Smooth muscle cell (in vitro differentiated cells): ENCODE measurements around the gene PRKCE. TPM values are rescaled to one million over a fixed set of nuclear protein-coding genes. Genes with fewer than 3 reads are reported as not detected.

Experiments used
- DNase-seq: peaks from one replicate; lab custom pipeline; 2025; ENCODE audit not compliant: unreplicated experiment; lab: John Stamatoyannopoulos, UW
- H2AFZ ChIP-seq: fragments of 200-600 bp; sonication (generic); 2 replicates; pipeline ENCODE4 v1.6.0; 2016; ENCODE audit warnings: antibody characterized with exemption, low read depth, mild to moderate bottlenecking
- H3F3A ChIP-seq: fragments of 200-600 bp; sonication (generic); 2 replicates; pipeline ENCODE4 v1.6.0; 2017; ENCODE audit warnings: antibody characterized with exemption, low read depth
- H3K27ac ChIP-seq: fragments of 200-600 bp; sonication (generic); 2 replicates; pipeline ENCODE4 v1.5.1; 2016; ENCODE audit warnings: low read depth, mild to moderate bottlenecking
- H3K27me3 ChIP-seq: fragments of 200-600 bp; sonication (generic); 2 replicates; pipeline ENCODE4 v1.6.1; 2016; ENCODE audit warnings: low read depth, mild to moderate bottlenecking
- H3K36me3 ChIP-seq: fragments of 200-600 bp; sonication (generic); 2 replicates; pipeline ENCODE4 v1.5.1; 2016; ENCODE audit warnings: low read depth
- H3K4me1 ChIP-seq: fragments of 200-600 bp; sonication (generic); 2 replicates; pipeline ENCODE4 v1.5.1; 2016; ENCODE audit warnings: low read depth
- H3K4me2 ChIP-seq: fragments of 200-600 bp; sonication (generic); 2 replicates; pipeline ENCODE4 v1.6.0; 2016; ENCODE audit warnings: mild to moderate bottlenecking
- H3K4me3 ChIP-seq: fragments of 200-600 bp; sonication (generic); 2 replicates; pipeline ENCODE4 v1.5.1; 2016; ENCODE audit warnings: mild to moderate bottlenecking
- H3K79me2 ChIP-seq: fragments of 200-600 bp; sonication (generic); 2 replicates; pipeline ENCODE4 v1.6.0; 2016; ENCODE audit warnings: low read depth, mild to moderate bottlenecking
- H3K9ac ChIP-seq: fragments of 200-600 bp; sonication (generic); 2 replicates; pipeline ENCODE4 v1.6.0; 2016; ENCODE audit warnings: low read depth
- H3K9me3 ChIP-seq: fragments of 200-600 bp; sonication (generic); replicated peaks from 2 replicates; pipeline ENCODE4 v1.5.1; 2016; ENCODE audit warnings: low read depth
- H4K20me1 ChIP-seq: fragments of 200-600 bp; sonication (generic); 2 replicates; pipeline ENCODE4 v1.6.0; 2016; ENCODE audit warnings: low read depth
- WGBS: methylation state at CpG from one replicate; pipeline ENCODE4 v1.1.7; 2016; ENCODE audit warnings: low lambda C conversion rate; 5-methylcytosine and 5-hydroxymethylcytosine counted together
- polyA plus RNA-seq: library from polyadenylated mRNA; unstranded; fragments of >200 nt; fragmentation: Nextera tagmentation; extraction: Ambion mirVana; gene quantifications from 2 replicates; pipeline ENCODE4 v1.2.1, GENCODE V29; 2016
- total RNA-seq: library from RNA; depleted of rRNA; stranded (reverse); fragments of >200 nt; gene quantifications from 2 replicates; pipeline ENCODE4 v1.2.3, GENCODE V29; 2014
- TF ChIP-seq, protein P1 (sequence below): fragments of 200-600 bp; sonication (generic); IDR thresholded peaks from 2 replicates; pipeline ENCODE4 v1.5.1; 2017; ENCODE audit warnings: borderline replicate concordance, mild to moderate bottlenecking, antibody characterized with exemption; ENCODE audit not compliant: insufficient read depth, poor library complexity, severe bottlenecking

Gene PRKCE
- total and polyA plus RNA-seq, 2 experiments from 2014 or later = 20.6 to 29.1 TPM

DNA sequence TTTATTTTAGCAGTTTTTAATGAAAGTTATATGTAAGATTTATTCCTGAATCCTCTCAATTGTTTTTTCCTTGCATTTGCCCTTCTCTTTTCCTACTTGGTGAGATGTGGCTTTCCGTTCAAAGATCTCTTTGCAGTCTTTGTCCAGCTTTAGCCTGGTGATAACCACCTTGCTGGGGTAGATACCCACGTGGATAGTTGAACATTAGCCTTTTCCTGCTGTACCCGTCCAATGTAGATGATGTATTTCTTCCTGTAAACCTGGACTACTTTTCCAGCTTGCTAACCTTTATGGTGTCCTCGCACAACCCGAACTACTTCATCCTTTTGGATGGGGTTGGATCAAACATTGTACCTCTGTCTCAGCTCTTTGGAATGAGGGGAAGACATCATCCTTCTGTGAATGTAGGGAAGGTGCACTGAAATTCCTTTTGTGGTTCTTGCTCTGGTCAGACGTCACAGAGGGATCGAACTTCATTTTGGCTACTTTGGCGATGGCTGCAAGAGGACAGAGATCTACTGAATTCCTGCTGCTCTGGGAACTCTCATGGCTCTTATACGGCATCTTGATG, 352.5 kb downstream of the PRKCE start:
- DNase-seq = no peak
- Histone ChIP-seq H2AFZ (no peak overlapping the region), H4K20me1 (no peaks in the 10 kb centered on the region), H3K36me3 (peaks cover 2% of the 10 kb centered on the region), H3K27me3 (no peaks in the 10 kb centered on the region), H3K4me1 (no peaks in the 10 kb centered on the region), H3K4me2 (no peak overlapping the region), H3K9ac (no peak overlapping the region), H3F3A (peaks cover 4% of the 10 kb centered on the region), H3K27ac (no peak overlapping the region), H3K4me3 (no peak overlapping the region), H3K9me3 (no peaks in the 10 kb centered on the region), H3K79me2 (no peaks in the 10 kb centered on the region)
- 95% methylated on average over 9 of the region's 9 CpGs for WGBS
- TF ChIP-seq, protein P1, sequence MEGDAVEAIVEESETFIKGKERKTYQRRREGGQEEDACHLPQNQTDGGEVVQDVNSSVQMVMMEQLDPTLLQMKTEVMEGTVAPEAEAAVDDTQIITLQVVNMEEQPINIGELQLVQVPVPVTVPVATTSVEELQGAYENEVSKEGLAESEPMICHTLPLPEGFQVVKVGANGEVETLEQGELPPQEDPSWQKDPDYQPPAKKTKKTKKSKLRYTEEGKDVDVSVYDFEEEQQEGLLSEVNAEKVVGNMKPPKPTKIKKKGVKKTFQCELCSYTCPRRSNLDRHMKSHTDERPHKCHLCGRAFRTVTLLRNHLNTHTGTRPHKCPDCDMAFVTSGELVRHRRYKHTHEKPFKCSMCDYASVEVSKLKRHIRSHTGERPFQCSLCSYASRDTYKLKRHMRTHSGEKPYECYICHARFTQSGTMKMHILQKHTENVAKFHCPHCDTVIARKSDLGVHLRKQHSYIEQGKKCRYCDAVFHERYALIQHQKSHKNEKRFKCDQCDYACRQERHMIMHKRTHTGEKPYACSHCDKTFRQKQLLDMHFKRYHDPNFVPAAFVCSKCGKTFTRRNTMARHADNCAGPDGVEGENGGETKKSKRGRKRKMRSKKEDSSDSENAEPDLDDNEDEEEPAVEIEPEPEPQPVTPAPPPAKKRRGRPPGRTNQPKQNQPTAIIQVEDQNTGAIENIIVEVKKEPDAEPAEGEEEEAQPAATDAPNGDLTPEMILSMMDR = no peak

DNA sequence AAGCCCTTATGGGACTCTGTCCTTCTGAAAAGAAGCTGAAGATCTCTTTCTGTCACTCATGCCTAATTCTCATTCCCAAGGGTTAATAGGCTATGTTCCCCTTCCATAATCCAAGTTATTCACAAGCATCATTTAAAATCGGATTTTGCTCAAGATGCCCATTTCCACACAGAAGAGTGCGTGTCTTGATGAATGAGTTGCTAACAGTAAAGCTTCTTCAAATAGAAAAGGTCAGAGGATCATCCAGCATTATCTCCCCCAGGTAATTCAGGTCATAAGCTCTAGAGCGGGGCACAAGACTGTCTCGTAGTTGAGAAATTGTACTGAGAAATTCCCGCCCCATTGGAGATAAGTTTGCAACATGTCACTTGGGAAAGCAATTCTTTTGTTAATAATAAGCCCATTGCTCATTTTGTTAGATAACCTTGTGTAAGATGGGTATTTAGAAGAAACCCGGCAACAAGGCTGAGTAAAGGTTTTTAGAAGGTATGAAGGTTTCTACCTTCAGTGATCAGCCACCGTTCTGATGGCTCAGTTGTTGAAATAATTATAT, 355.1 kb downstream of the PRKCE start:
- no peaks in the 10 kb centered on the region for H3K79me2 ChIP-seq
- no peak overlapping the region for H3K27ac ChIP-seq
- TF ChIP-seq, protein P1 = no peak
- H3K4me2 ChIP-seq = no peak overlapping the region
- H3K9ac ChIP-seq = no peak overlapping the region
- no peaks in the 10 kb centered on the region for H4K20me1 ChIP-seq
- H3K9me3 ChIP-seq = no peaks in the 10 kb centered on the region
- no peak overlapping the region for H2AFZ ChIP-seq
- 91% methylated on average over 7 of the region's 7 CpGs for WGBS
- no peaks in the 10 kb centered on the region for H3K27me3 ChIP-seq
- H3K4me1 ChIP-seq = no peaks in the 10 kb centered on the region
- H3K36me3 ChIP-seq = peaks cover 2% of the 10 kb centered on the region
- no peak for DNase-seq
- peaks cover 4% of the 10 kb centered on the region for H3F3A ChIP-seq
- no peak overlapping the region for H3K4me3 ChIP-seq

DNA sequence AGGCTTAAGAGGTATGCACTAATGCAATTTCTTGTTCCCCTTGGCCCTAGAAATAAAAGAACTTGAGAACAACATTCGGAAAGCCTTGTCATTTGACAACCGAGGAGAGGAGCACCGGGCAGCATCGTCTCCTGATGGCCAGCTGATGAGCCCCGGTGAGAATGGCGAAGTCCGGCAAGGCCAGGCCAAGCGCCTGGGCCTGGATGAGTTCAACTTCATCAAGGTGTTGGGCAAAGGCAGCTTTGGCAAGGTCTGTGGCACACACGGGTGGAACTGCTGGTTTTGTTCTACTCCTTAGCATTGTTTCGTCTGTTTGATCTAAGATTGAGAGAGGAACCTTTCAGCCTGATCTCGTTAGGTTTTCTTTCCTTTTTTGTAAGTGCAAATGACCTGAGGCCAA, 355.9 kb downstream of the PRKCE start:
- Histone ChIP-seq H4K20me1 (no peaks in the 10 kb centered on the region), H3K79me2 (no peaks in the 10 kb centered on the region), H3K4me3 (no peak overlapping the region), H3K4me2 (no peak overlapping the region), H3F3A (peaks cover under 1% of the 10 kb centered on the region), H3K27ac (no peak overlapping the region), H3K4me1 (no peaks in the 10 kb centered on the region), H2AFZ (no peak overlapping the region), H3K9ac (no peak overlapping the region), H3K36me3 (no peaks in the 10 kb centered on the region), H3K27me3 (no peaks in the 10 kb centered on the region), H3K9me3 (no peaks in the 10 kb centered on the region)
- WGBS = 95% methylated on average over 11 of the region's 11 CpGs
- TF ChIP-seq, protein P1 = no peak
- DNase-seq = no peak
